ENCODE data around the gene NDFIP1. TPM values are rescaled to one million over a fixed set of nuclear protein-coding genes. Genes with fewer than 3 reads are reported as not detected.
A peak's percentile ranks its signal among the peaks of the same experiment; 100 is the strongest.

Gene NDFIP1
- total and polyA plus RNA-seq, 2 of the 8 experiments (the other 6 are each of a cell fraction or from before 2014, with no cell fraction given) = 8.8 to 27.1 TPM

DNA sequence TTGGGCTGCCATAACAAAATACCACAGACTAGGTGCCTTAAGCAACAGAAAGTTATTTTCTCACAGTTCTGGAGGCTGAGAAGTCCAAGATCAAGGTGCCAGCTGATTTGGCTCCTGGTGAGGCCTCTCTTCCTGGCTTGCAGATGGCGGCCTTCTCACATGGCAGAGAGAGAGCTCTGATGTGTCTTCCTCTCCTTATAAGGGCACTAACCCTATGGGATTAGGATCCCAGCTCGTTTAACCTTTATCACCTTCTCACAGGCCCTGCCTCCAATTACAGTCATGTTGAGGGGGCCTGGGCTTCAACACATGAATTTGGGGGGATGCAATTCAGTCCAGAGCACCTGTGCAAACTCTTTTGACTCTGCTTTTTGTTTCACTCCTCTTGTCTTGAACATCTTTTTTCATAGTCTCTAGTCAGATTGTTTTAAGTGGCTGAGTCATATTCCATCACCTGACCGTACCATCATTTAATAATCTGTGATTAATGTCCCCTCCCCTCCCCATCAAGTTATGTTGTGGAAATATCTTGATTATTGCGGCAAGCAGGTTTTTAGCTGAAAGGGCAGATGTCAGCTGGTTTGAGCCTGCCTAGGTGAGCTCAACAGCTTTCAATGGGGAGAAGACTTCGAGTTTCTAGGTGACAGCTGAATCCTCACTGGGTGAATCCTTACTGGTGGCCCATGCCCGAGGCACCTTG, 61.8 kb downstream of the NDFIP1 start:
- Histone ChIP-seq H2AK5ac (ENCODE audit: low read depth, low read length) (peak overlapping the region; percentile 16; the same call in 1 of the 2 replicates), H4K20me1 (replicated peaks in 1 of 2; ENCODE audit: control insufficient read depth in 1 of 2, insufficient read depth in 2 of 2, low read length in 2 of 2) (no peaks in the 10 kb centered on the region), H3K9ac (replicated peaks in 1 of 4; ENCODE audit: extremely low read depth in 1 of 4, low read depth in 3 of 4, low read length in 3 of 4) (no peak overlapping the region), H3K79me2 (ENCODE audit: control insufficient read depth in 1 of 2, insufficient read depth in 2 of 2, low read length in 2 of 2) (no peaks in the 10 kb centered on the region), H3K23ac (ENCODE audit: insufficient read length) (no peak overlapping the region), H2BK120ac (replicated peaks; ENCODE audit: low read depth, low read length) (no peak overlapping the region), H2AFZ (ENCODE audit: low read length) (no peak overlapping the region), H3K27ac (ENCODE audit: low read depth, low read length) (no peak overlapping the region), H3K36me3 (ENCODE audit: control insufficient read depth in 2 of 4, insufficient read depth in 4 of 4, low read length in 3 of 4) (no peaks in the 10 kb centered on the region), H2BK15ac (ENCODE audit: low read length) (peak overlapping the region; percentile 93), H3K9me3 (ENCODE audit: insufficient read depth in 2 of 2, low read depth in 1 of 2, low read length in 1 of 2) (no peaks in the 10 kb centered on the region), H4K5ac (ENCODE audit: insufficient read length, low read depth, low read length) (no peak overlapping the region), H2BK20ac (ENCODE audit: low read length) (peak overlapping the region; percentile 91), H3K4me3 (ENCODE audit: extremely low read depth in 1 of 4, insufficient read depth in 2 of 4, low read depth in 3 of 4, low read length in 4 of 4) (no peak overlapping the region), H3K4ac (replicated peaks; ENCODE audit: insufficient read length, low read depth, low read length) (no peak overlapping the region), H3K4me2 (ENCODE audit: insufficient read depth in 1 of 2, low read depth in 2 of 2, low read length in 2 of 2) (no peak overlapping the region), H3K18ac (ENCODE audit: extremely low read depth, low read length) (no peak overlapping the region), H2BK12ac (ENCODE audit: low read depth, low read length) (peak overlapping the region; percentile 39; the same call in 1 of the 2 replicates), H4K91ac (replicated peaks; ENCODE audit: insufficient read length, low read length) (peak overlapping the region; percentile 4), H4K8ac (ENCODE audit: extremely low read depth, insufficient read depth, low read length) (no peak overlapping the region), H3K56ac (replicated peaks; ENCODE audit: insufficient read length, low read depth, low read length) (no peak overlapping the region), H3K23me2 (ENCODE audit: low read depth, low read length) (no peaks in the 10 kb centered on the region), H3K79me1 (ENCODE audit: low read depth, low read length) (no peaks in the 10 kb centered on the region), H3K27me3 (replicated peaks in 1 of 4; ENCODE audit: control insufficient read depth in 3 of 4, extremely low read depth in 1 of 4, insufficient read depth in 3 of 4, low read length in 3 of 4) (no peaks in the 10 kb centered on the region), H2BK5ac (ENCODE audit: low read depth, low read length) (no peak overlapping the region), H3K14ac (ENCODE audit: insufficient read length) (no peak overlapping the region), H3K4me1 (replicated peaks in 1 of 4; ENCODE audit: control insufficient read depth in 3 of 4, insufficient read depth in 4 of 4, low read length in 3 of 4) (peaks cover 3 to 8% (median 6%) of the 10 kb centered on the region in 4 experiments; a peak in 6 of 7 replicates)
- peak; percentile 24 for FAIRE-seq
- TF ChIP-seq SRF (IDR thresholded peaks at IDR 0.05; ENCODE audit: low read depth, low read length) (peak; percentile 79), TAF7 (optimal IDR thresholded peaks at IDR 0.05; ENCODE audit: borderline replicate concordance, low read depth, low read length) (no peak)
- 91% methylated on average over 6 of the region's 6 CpGs; no CpG with 5 or more reads in 1 of the 2 experiments for WGBS, 2 experiments (ENCODE audit: extremely low coverage in 1 of 2, insufficient coverage in 1 of 2, insufficient read length in 1 of 2, insufficient replicate concordance in 2 of 2, low coverage in 1 of 2, low lambda C conversion rate in 2 of 2, missing lambda C conversion rate in 1 of 2)
- ChIA-PET CTCF (ENCODE audit: partially characterized antibody) (interaction anchor here (0.6 to 2.7 kb wide), 17 partner anchors 11 to 515 kb away, joined by 3 to 12 read pairs (median 4); no protein-coding TSS in a partner anchor), POLR2A (ENCODE audit: partially characterized antibody) (interaction anchor here (0.9 to 1.3 kb wide), 3 partner anchors 10 to 216 kb away, joined by 3 to 5 read pairs (median 4); no protein-coding TSS in a partner anchor)
- no peak for DNase-seq (ENCODE audit: low read depth in 1 of 2, low spot score in 2 of 2)
